Daoy (cell line): ENCODE results near the gene PC. TPM values are rescaled to one million over a fixed set of nuclear protein-coding genes. Genes with fewer than 3 reads are reported as not detected.

Experiments
- DNase-seq: peaks from one replicate; pipeline ENCODE4 v3.0.0-alpha.2; 2015; ENCODE audit warnings: low read depth
- total RNA-seq: library from RNA; depleted of rRNA; stranded (reverse); fragments of >200 nt; shearing (Covaris generic); gene quantifications from 2 replicates; pipeline ENCODE4 v1.2.3, GENCODE V29; 2014

PC gene
- total RNA-seq, 1 experiment from 2014 or later = 15.2 TPM

- peak; percentile 64 for DNase-seq
Observed at GRCh38 chr11:66956689-66957290, 1.4 kb downstream of the PC start.

- no peak for DNase-seq
Observed at GRCh38 chr11:66953081-66953833, 4.9 kb downstream of the PC start.

GRCh38 chr11:66951927-66952337 lies 6.3 kb downstream of the PC start:
- DNase-seq = peak; percentile 19

DNA sequence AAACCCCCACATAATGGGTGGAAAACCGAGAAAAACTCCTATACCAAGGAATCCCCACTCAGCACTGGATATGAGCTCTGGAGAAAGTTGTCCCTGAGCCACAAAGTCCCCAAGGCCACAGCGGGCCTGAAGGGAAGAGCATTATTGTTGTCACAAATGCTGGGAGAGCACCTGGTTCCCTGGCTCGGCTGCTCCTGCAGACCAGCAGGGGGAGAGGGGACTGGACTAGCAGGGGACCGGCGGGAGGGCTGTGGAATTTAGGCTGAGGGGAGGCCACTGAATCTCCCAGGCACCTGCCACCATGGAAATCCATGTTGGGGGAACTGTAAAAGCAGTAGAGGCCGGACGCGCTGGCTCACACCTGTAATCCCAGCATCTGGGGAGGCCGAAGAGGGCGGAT lies 7.0 kb downstream of the PC start:
- no peak for DNase-seq

DNA sequence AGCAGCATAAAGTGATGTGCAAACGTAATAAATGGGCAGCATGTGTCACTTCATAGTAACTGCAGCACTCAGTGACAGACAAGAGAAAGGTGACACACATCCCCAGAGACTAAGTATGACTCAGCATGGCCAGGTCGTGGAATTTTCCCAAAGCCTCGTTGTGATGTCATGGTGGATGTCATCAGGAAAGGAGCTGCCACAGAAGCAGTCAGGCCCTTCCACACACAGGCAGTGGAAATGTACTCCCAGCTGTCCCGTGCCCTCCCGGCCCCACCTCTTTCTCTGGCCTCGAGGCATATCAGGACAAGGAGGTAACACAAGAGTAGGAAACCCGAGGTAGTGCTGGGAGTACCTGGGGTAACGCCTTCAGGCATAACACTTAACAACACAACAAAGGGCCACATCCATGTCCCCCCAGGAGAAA lies 8.1 kb downstream of the PC start:
- DNase-seq = peak; percentile 72

DNA sequence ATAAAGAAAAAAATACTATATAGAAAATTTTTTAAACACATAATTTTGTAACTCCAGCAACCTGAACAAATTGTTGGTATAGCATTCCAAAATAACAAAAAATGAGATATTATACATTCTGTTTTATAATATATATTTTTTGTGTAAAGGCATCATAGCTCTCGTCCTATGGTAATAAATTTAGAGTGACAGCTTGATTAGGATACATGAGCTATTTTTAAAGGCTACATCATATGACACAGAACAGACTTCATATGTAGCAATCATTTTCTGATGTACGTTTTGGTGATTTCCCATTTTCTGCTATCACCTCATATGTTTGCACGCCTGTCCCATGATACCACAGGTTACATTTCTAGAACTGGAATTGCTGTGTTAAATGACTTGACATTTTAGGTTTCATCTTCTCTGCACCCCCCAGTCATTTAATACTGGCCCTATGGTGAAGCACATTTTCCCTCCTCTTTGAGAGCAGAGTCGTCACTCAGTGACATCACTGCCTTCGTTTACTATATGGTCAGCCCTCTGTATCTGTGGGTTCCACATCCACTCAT lies 19.5 kb downstream of the PC start:
- no peak for DNase-seq

DNA sequence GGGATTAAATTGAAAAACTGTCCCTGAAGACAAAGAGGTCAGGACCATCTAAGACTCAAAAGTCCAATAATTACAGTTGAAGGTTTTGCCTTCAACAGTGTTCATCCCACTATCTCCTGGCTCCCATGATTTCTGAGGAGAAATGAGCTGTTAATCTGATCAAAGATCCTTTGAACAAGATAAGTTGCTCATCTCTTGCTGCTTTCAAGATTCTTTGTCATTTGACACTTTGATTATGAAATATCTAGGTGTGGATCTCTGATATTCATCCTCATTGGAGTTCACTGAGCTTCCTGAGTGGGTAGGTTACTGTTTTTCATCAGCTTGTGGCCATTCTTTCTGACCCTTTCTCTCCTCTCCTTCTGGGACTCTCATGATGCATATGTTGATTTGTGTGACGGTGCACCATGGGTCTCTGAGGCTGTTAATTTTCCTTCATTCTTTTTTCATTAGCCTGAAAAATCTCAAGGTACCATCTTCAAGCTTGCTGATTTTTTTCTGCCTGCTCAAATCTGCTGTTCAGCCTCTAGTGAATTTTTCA lies 20.9 kb downstream of the PC start:
- no peak for DNase-seq

DNA sequence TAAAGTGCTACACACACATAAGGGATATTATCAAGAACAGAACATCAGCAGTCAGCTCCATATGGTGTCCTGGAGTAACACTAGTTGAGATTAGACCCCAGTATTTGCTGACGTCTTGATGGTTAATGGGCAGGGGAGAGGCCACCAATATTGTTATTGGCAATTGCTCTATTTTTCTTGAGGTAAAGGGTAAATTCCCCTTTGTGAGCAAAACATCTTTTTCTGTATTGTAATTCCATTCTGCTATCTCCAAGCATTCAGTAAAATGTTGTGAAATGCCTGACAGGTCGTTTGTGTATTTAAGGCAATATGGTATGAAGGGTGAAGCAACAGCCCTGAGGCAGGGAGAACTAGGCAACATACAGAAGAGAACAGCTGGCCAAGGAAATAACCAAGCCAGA lies 21.9 kb downstream of the PC start:
- peak; percentile 58 for DNase-seq

- DNase-seq = no peak
Observed at GRCh38 chr11:66934950-66935779, 23.0 kb downstream of the PC start.

- DNase-seq = peak; percentile 18
Observed at GRCh38 chr11:66933531-66933930, 24.7 kb downstream of the PC start.

DNA sequence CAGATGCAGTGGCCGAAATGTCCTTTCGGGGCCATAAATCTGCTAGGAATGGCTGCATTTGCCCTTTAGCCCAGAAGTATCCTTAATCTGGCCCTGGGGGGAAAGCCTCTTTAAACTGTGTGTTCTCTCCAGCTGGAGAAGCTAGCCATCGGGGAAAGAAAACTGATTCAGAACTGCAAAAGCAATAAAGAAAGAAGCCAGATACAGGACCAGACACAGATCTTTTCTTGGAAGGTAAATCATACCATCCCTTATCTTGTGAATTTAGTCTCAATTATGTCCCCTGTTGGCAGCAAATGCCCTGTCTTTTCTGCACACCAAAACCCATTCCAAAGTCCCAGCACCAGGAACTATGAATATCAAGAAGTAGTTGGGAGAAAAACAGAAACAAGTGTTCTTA lies 25.6 kb downstream of the PC start:
- DNase-seq = no peak

DNA sequence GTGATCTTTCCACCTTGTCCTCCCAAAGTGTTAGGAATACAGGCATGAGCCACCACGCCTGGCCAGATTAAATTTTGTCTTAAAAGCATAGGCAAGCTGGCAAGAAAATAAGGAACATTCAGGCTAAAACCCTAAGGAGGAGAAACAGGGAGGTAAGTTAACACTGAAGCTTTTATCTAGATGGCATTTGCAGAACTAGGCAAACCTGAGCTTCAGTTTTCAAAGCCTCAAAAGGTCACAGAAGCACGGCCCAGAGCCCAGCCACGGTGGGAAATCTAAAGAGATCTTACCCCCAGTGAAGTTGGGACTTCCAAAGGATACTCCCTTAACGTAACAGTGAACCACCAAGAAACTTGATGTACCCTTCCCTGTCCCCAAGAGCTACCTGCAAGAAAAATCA lies 28.4 kb downstream of the PC start:
- no peak for DNase-seq

DNA sequence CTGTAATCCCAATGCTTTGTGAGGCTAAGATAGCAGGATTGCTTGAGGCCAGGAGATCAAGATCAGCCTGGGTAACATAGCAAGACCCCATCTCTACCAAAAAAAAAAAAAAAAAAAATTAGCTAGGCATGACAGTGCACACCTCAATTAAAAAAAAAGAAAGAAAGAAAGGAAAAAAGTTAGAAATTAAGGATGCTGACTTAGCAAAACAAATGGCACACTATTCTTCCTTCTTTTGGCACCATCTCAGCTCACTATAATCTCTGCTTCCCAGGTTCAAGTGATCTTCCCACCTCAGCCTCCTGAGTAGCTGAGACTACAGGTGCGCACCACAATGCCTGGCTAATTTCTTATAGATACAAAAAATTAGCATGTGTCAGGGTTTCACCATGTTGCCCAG lies 33.9 kb downstream of the PC start:
- DNase-seq = no peak

DNA sequence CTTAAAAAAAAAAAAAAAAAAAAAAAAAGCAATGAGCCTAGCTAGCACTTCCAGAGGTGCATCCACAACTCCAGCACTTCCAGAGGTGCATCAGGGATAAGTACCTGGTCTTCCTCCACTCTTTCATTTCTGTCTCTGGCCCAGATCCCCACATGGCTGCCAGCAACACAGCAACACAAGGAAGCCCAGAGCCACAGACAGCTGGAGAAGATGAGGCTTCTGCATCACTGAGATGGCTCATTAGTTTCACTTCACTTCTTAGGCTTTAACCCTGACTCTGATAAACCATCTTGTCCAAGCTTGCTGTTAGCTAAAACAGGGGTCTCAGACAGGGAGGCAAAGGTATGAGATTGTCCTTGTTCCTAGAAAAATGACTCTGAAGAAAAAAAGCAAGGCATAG lies 35.6 kb downstream of the PC start:
- no peak for DNase-seq

GRCh38 chr11:66920978-66921784 lies 37.0 kb downstream of the PC start:
- no peak for DNase-seq

DNA sequence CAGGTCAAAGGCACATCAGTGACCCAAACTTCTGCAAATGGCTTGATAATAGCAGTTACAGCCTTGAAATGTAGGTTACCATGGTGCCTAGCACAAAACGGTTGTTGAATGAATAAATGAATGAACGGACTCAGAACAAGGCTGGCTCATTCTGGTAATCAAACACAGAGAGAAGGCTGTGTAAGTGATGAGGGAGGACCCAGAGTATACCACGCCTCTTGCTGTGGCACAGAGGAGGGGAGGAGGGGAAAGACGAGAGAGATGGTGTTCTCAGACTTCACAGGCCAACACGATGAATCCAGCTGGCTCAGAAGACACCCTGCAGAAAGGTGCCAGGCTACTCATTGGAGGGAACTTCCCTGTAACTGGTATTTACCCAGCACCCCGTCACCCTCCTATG lies 38.3 kb downstream of the PC start:
- DNase-seq = no peak

GRCh38 chr11:66918741-66919140 lies 39.4 kb downstream of the PC start:
- DNase-seq = no peak

- no peak for DNase-seq
Observed at GRCh38 chr11:66915866-66916265, 42.3 kb downstream of the PC start.

DNA sequence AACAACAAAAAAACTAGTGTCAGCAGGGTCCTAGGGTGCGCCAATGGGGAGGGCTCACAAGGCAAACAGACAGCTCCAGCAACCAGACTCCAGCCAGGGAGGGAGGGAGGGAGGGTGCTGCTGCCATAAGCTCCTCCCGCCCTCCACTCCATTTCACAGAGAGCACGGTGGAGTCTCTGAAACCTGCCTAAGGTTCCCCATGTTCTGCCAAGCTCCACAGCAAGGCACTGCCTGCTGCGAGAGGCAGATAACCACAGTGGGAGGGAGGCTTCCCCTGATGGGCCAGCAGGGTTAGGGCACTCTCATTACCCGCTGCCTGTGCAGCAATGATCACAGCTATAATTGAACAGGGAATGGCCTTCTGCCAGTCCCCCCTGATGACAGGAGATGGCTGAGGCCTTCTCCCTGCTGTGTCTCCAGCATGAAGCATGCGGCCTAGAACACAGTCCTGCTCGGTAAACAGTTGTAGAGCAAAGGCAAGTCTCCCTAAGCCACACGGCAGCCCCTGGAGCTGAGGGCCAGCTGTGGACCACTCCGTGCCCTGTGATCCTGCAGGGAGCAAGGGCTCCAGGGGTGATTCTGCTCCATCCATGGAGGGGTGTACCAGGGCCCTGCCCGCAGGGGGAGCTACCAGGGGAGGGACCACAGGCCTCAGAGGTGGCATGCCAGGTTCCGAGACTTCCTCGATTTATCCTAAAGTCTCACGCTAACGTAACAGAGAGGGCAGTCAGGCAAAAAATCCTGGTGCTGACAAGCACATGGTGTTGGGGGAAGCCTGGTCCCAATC lies 42.9 kb downstream of the PC start:
- no peak for DNase-seq

GRCh38 chr11:66914505-66914904 lies 43.7 kb downstream of the PC start:
- DNase-seq = no peak

GRCh38 chr11:66912911-66913310 lies 45.3 kb downstream of the PC start:
- no peak for DNase-seq
